ENCODE results near the gene RBM4B. TPM values are rescaled to one million over a fixed set of nuclear protein-coding genes. Genes with fewer than 3 reads are reported as not detected.
A peak's percentile ranks its signal among the peaks of the same experiment; 100 is the strongest.

The RBM4B gene
- total RNA-seq, 1 donor from 2014 or later = 20.3 TPM

DNA sequence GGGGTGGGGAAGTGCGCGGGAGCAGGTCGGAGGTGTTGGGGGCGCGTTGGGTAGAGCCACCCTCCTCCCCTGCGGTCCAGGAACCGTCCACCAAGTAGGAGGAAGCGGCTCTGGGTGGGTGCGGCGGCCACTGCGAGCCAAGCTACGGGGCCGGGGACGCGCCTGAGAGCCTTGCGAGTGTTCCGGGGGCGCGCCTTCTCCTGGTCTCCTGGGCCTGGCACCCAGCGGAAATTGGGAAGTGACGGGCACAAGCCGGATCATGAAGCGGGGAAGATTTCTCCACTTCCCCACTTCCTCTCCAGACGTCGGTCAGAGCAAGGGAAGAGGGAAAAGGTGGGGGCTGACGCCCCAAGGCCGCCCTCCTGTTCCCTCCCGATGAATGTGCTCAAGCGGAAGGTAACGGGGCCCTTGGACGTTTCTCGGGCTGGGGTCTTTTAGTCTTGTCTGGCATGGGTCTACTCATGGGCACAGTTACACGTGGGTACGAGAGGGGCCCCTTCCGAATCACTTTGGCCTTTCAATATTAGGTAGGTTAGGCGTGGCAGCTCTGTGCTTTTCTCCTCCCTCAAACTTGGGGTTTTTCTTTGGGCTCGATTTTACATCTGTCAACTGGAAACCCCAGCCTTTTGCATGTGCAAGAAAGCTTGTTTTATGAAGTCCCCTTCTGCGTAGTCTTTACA is 60.4 kb downstream of the RBM4B start:
- peak; percentile 40 for DNase-seq (ENCODE audit: low read depth)
- peak overlapping the region; percentile 92 for H3K4me2 ChIP-seq (ENCODE audit: low read length)
- H3K4me1 Mint-ChIP-seq (ENCODE audit: low read depth, unreplicated experiment) = peaks cover 20% of the 10 kb centered on the region
- H3K27ac Mint-ChIP-seq (ENCODE audit: unreplicated experiment) = peak overlapping the region; percentile 92
- peak overlapping the region; percentile 90 for H3K4me3 ChIP-seq (ENCODE audit: insufficient read depth, low read depth, low read length)
- no peak overlapping the region for H2AFZ ChIP-seq (ENCODE audit: low read depth, low read length)
- H4K20me1 ChIP-seq (ENCODE audit: insufficient read depth, low read length) = peaks cover 55% of the 10 kb centered on the region
- no peaks in the 10 kb centered on the region for H3K9me3 ChIP-seq (ENCODE audit: insufficient read depth, low read depth, low read length)
- H3K4me3 Mint-ChIP-seq (ENCODE audit: unreplicated experiment) = peak overlapping the region; percentile 97
- peaks cover 62% of the 10 kb centered on the region for H3K79me2 ChIP-seq (ENCODE audit: insufficient read depth, low read length)
- no peak for FAIRE-seq
- H3K9me3 Mint-ChIP-seq (ENCODE audit: unreplicated experiment) = no peaks in the 10 kb centered on the region
- peaks cover under 1% of the 10 kb centered on the region for H3K36me3 ChIP-seq (ENCODE audit: insufficient read depth, low read length)
- H3K4me1 ChIP-seq (ENCODE audit: insufficient read depth, low read length) = peaks cover 13% of the 10 kb centered on the region
- H3K27me3 Mint-ChIP-seq (ENCODE audit: low read depth, unreplicated experiment) = no peaks in the 10 kb centered on the region
- no peaks in the 10 kb centered on the region for H3K27me3 ChIP-seq (ENCODE audit: insufficient read depth, low read length)
- peak overlapping the region; percentile 94 for H3K9ac ChIP-seq (ENCODE audit: low read length)
- no peak for TF ChIP-seq CTCF (IDR thresholded peaks at IDR 0.05; ENCODE audit: insufficient read depth, low read depth, low read length)
- TF ChIP-seq EZH2 (IDR thresholded peaks at IDR 0.05; ENCODE audit: insufficient read depth, low read length) = no peak
- H3K36me3 Mint-ChIP-seq (ENCODE audit: low read depth, unreplicated experiment) = peaks cover 6% of the 10 kb centered on the region
- H3K27ac ChIP-seq (ENCODE audit: low read depth, low read length) = peak overlapping the region; percentile 96

DNA sequence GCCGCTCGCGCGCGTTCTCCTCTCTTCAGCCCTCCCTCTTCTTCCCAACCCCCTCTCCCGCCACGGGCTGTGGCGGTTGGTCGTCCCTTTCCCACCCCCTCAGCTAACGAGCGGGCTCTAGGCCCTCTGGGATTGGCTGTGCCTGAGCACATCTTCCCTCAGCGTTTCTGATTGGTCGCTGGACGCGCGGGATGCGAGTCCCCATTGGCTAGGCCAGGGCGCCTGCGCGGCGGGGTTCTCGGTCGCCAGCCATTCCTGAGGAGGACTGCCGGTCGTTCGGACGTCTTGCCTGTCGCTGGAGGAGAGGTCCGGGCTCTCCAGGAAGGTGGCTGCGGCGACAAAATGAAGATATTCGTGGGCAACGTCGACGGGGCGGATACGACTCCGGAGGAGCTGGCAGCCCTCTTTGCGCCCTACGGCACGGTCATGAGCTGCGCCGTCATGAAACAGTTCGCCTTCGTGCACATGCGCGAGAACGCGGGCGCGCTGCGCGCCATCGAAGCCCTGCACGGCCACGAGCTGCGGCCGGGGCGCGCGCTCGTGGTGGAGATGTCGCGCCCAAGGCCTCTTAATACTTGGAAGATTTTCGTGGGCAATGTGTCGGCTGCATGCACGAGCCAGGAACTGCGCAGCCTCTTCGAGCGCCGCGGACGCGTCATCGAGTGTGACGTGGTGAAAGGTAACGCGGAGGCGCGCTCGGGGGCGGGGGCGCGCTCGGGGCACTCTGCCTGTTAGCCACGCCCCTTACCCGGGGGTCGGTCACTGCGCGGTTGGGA is 61.1 kb downstream of the RBM4B start, which contains the start of gene RBM14:
TSS of gene RBM14 (plus strand) at position 252 of the 776 bp plus-strand sequence. CDS start at position 343, 91 bp downstream.
- Histone ChIP-seq H3K4me1 (ENCODE audit: insufficient read depth, low read length) (peaks cover 13% of the 10 kb centered on the region), H3K4me3 (ENCODE audit: insufficient read depth, low read depth, low read length) (peak within 1 kb of the TSS; percentile 90), H3K27ac (ENCODE audit: low read depth, low read length) (peak within 1 kb of the TSS; percentile 96), H3K36me3 (ENCODE audit: insufficient read depth, low read length) (no peaks in the 10 kb centered on the region), H4K20me1 (ENCODE audit: insufficient read depth, low read length) (peaks cover 48% of the 10 kb centered on the region), H2AFZ (ENCODE audit: low read depth, low read length) (peak within 1 kb of the TSS; percentile 91), H3K4me2 (ENCODE audit: low read length) (peak within 1 kb of the TSS; percentile 92), H3K79me2 (ENCODE audit: insufficient read depth, low read length) (peaks cover 55% of the 10 kb centered on the region), H3K9ac (ENCODE audit: low read length) (peak within 1 kb of the TSS; percentile 94), H3K9me3 (ENCODE audit: insufficient read depth, low read depth, low read length) (no peaks in the 10 kb centered on the region), H3K27me3 (ENCODE audit: insufficient read depth, low read length) (no peaks in the 10 kb centered on the region)
- H3K4me3 Mint-ChIP-seq (ENCODE audit: unreplicated experiment) = peak within 1 kb of the TSS; percentile 97
- no peaks in the 10 kb centered on the region for H3K9me3 Mint-ChIP-seq (ENCODE audit: unreplicated experiment)
- H3K27ac Mint-ChIP-seq (ENCODE audit: unreplicated experiment) = peak within 1 kb of the TSS; percentile 92
- FAIRE-seq = no peak
- H3K4me1 Mint-ChIP-seq (ENCODE audit: low read depth, unreplicated experiment) = peaks cover 17% of the 10 kb centered on the region
- TF ChIP-seq CTCF (IDR thresholded peaks at IDR 0.05; ENCODE audit: insufficient read depth, low read depth, low read length) (no peak), EZH2 (IDR thresholded peaks at IDR 0.05; ENCODE audit: insufficient read depth, low read length) (no peak)
- H3K36me3 Mint-ChIP-seq (ENCODE audit: low read depth, unreplicated experiment) = peaks cover 6% of the 10 kb centered on the region
- peak; percentile 98 for DNase-seq (ENCODE audit: low read depth)
- H3K27me3 Mint-ChIP-seq (ENCODE audit: low read depth, unreplicated experiment) = no peaks in the 10 kb centered on the region

Other genes with a start within 250 kb of the RBM4B start
- gene MRPL11, start 239.0 kb downstream of the RBM4B start, total RNA-seq = 30.0 and 33.1 TPM in 2 replicates
- gene PELI3, start 211.0 kb downstream of the RBM4B start, total RNA-seq = 3.9 and 4.6 TPM in 2 replicates
- 57.4 and 60.0 TPM in 2 replicates for gene DPP3, start 197.5 kb downstream of the RBM4B start, total RNA-seq
- gene BBS1, start 167.3 kb downstream of the RBM4B start, total RNA-seq = 18.8 and 20.3 TPM in 2 replicates
- gene ZDHHC24, start 131.8 kb downstream of the RBM4B start, total RNA-seq = 13.5 and 15.6 TPM in 2 replicates
- gene ACTN3, start 131.0 kb downstream of the RBM4B start, total RNA-seq = not detected in 2 replicates
- 1.5 and 4.0 TPM in 2 replicates for gene CTSF, start 109.3 kb downstream of the RBM4B start, total RNA-seq
- gene CCDC87, start 84.8 kb downstream of the RBM4B start, total RNA-seq = 0.31 and 0.34 TPM in 2 replicates
- gene CCS, start 84.7 kb downstream of the RBM4B start, total RNA-seq = 23.1 and 23.2 TPM in 2 replicates
- gene RBM14, start 61.3 kb downstream of the RBM4B start, total RNA-seq = 47.6 and 59.7 TPM in 2 replicates
- 151 and 153 TPM in 2 replicates for gene RBM4, start 39.2 kb downstream of the RBM4B start, total RNA-seq
- 18.2 and 22.7 TPM in 2 replicates for gene SPTBN2, start 51.3 kb upstream of the RBM4B start, total RNA-seq
- 19.3 and 19.8 TPM in 2 replicates for gene RCE1, start 165.6 kb upstream of the RBM4B start, total RNA-seq
- 33.7 and 35.7 TPM in 2 replicates for gene LRFN4, start 179.2 kb upstream of the RBM4B start, total RNA-seq

All from astrocyte (in vitro differentiated cells and primary cell).